T47D (cell line): ENCODE results near the gene ADA.
A peak's percentile ranks its signal among the peaks of the same experiment; 100 is the strongest.

ENCODE experiments used
- DNase-seq, 2 experiments: peaks; one replicate each; pipeline versions ENCODE4 v3.0.0 to v3.0.0-alpha.2; 2011 to 2012; ENCODE audit warnings: low read depth in 1 of 2, low spot score in 1 of 2
- JUND ChIP-seq: IDR thresholded peaks from 2 replicates; pipeline ENCODE4 v1.6.1; 2012; ENCODE audit warnings: low read depth
- in situ Hi-C: cut with HindIII; loops from 2 replicates; pipeline ENCODE4 v1.10.0; 2016; ENCODE audit warnings: low sequenced_read_pairs, low pct_unique_long_range_greater_than_20kb

ADA gene

DNA sequence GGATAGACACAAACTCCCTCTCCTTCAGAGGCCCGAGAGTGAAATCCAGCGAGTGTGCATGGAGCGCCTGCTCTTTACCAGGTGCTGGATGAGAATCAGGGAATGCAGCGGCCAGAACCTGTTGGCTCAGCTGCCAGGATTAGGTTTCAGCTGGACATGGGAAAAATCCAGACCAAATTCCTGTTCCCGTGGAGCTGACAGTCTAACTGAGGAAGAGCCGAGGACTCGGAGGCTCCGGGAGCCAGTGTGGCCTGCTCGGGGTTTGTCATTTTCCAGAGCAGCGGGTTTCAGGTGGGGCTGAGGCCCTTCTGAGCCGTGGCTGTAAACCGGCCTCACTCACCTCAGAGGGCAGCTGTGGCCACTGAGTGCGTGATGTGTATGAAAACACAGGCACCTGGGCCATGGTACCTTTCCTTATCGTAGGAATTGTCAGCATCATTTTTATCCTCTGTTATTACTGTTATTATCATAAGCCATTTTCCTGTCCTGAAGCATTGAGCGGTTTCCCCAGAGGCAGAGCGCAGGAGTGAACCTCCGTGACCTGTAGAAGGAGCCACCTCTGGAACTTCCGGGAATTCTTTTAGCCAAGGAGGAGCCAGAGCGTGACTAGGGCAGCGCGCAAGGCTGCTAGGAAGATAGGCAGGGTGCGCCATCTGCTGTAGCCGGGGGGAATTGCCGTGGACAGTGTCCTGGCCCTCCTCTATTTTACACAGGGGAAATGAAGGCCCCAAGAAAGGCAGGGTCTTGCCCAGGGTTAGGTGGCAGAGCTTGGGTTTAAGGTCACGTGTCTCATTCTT, 41.8 kb downstream of the ADA start:
- TF ChIP-seq JUND: no peak
- peak; percentile 94 to 95 for DNase-seq
- in situ Hi-C loops: no loop called here

DNA sequence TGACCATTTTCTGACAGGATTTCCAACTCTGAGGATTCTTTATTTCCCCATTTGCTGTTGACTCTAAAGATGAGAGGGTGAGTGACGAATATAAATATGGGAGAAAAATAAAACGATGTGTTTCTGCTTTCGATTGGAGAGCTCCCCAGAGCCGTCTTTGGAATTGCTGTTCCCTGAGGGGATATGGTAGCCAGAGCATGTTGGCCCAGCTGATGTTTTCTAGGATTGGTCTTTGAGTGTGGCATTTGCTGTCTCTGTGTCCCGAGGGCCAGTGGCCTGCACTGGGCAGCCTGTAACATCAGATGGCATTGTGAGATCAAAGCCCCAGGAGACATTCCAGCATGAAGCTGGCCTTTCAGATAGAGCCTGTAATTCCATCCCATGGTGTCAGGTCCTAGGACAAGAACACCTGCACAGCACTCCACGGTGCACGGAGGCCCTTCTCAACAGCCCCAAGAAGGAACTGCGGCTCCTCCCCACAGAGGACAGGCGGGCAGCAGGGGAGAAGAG, 42.4 kb downstream of the ADA start:
- peak in 1 of 2 experiments; percentile 28 for DNase-seq
- TF ChIP-seq JUND: no peak
- in situ Hi-C loops: no loop called here

DNA sequence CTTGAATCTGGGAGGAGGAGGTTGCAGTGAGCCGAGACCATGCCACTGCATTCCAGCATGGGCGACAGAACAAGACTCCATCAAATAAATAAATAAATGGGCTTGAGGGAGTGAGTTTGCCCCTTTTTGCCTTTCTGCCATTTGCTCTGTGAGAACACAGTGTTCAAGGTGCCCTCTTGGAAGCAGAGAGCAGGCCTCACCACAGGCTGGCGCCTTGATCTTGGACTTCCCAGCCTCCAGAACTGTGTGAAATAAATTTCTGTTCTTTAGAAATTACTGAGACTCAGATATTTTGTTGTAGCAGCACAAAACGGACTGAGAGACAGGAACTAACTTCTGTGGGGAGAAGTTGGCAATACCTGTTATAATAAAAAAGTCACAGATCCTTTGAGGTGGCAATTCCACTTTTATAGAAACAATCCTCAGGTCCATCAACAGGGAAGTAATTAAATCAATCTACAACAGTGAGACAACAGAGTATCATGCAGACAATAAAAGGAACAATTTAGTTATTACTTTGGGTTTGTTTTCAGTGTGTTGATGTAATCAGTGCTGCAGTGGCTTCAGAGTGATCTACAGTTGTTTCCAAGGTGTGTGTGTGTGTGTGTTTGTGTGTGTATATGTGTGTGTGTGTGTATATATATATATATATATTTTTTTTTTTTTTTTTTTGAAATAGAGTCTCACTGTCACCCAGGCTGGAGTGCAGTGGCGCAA, 44.6 kb downstream of the ADA start:
- DNase-seq: no peak
- no peak for TF ChIP-seq JUND
- in situ Hi-C loops: no loop called here

DNA sequence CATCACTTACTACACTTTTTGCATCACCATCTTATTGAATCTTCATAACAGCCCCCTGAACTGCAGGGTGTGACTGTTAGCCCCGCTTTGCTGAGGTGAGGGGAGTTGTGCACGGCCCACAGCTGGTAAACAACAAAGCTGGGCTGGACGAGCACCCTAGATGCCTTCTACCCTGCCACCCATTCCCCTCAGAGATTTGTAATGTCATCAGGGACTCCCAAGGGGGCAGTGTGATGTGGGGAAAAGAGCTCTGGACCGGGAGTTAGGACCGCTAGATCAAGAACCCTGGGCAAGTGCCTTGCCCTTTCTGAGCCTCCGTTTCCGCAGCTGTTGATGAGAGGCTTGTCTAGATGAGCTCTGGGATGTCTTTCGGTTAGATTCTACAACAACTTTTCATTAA, 48.2 kb downstream of the ADA start:
- in situ Hi-C loops: no loop called here
- TF ChIP-seq JUND: no peak
- DNase-seq: no peak

DNA sequence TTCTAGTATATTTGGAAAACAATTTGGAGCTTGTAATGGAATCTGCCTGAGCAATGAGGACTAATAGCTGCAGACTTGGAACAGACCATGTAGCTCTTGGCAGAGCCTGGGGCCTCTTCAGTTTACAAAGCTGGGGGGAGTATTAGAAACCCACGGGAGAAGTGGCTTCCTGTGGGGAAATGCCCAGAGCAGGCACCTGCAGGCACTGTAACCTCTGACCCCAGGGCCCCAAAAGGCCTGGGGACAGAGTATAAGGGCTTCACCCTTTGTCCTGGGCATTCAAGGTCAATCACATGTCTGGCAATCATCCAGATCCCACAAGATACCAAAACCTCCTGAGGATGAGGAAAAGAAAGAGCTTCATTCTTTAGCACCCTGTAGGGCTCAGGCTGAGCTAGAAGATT, 49.7 kb downstream of the ADA start:
- in situ Hi-C loops: no loop called here
- DNase-seq: no peak
- no peak for TF ChIP-seq JUND

DNA sequence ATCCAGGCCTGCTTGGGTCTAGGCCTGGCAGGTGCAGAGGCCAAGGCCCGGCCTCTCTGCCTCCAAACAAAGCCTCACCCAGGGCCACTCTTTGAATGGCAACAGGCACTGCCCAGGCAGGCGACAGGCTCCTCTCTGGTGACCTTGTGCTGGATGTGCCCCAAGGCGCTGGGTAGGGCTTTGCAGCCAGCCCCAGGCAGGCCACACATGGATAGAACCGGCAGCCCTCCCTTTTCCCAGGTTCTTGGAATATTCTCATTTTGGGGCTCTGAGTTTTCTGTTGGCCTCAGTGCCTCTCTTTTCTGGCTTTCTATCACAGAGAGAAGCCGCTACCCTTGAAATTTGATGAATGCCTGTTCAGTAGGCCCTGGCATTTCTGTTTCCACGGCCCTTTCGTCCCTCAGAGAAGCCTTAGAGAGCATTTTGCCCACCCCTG, 50.2 kb downstream of the ADA start:
- DNase-seq: no peak
- in situ Hi-C loops: no loop called here
- no peak for TF ChIP-seq JUND

DNA sequence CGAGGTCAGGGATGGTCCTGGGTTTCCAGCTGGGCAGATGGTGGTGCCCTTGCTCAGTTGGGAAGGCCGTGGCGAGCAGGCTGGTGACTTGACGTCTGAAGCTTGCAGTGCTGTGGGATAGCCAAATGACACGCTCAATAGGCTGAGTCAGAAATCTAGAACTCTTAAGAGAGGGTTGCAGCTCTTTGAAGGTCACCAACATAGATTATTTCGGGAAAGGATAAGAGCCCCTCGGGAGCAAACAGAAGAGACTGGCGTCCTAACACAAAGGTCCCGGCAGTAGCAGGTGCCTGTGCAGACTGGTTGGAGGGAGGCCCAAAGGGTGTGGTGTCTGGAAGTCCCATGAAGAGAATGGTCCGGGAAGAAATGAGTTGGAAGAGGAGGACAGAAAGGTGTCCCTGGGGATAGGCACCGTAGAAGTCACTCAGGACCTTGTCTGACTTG, 50.7 kb downstream of the ADA start:
- DNase-seq: no peak
- in situ Hi-C loops: no loop called here
- no peak for TF ChIP-seq JUND

DNA sequence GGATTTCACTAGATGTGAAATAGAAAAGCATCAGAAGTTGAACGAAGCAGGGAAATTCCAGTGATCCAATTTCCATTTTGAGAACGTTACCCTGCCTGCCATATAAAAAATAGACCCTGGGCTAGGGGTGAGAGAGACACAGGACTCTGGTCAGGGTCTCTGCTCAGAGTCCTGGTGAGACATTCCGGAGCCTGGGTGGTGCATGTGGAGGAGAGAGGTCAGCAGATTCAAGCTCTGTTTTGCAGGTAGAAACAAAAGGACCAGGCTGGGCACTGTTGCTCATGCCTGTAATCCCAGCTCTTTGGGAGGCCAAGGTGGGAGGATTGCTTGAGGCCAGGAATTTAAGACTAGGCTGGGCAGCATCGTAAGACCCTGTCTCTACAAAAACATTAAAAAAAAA, 51.2 kb downstream of the ADA start:
- no peak for DNase-seq
- no peak for TF ChIP-seq JUND
- in situ Hi-C loops: no loop called here

DNA sequence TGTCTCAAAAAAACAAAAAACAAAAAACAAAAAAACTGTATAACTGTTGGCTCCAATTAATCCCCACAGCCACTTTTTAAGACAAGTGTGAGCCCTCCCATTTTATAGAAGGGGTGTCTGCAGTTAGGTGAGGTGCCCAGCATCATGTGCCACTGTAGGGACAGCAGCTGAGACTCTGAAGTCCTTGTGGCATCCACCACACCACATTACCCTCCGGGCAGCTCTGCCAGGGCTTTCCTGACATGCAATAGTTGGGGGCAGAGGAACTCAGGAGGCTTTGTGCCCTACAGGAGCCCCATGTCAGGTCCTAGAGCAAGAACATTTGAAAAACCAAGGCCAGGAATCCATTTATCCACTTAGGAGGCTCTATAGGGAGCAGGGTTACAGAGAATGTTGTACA, 51.8 kb downstream of the ADA start:
- TF ChIP-seq JUND: no peak
- no peak for DNase-seq
- in situ Hi-C loops: no loop called here

DNA sequence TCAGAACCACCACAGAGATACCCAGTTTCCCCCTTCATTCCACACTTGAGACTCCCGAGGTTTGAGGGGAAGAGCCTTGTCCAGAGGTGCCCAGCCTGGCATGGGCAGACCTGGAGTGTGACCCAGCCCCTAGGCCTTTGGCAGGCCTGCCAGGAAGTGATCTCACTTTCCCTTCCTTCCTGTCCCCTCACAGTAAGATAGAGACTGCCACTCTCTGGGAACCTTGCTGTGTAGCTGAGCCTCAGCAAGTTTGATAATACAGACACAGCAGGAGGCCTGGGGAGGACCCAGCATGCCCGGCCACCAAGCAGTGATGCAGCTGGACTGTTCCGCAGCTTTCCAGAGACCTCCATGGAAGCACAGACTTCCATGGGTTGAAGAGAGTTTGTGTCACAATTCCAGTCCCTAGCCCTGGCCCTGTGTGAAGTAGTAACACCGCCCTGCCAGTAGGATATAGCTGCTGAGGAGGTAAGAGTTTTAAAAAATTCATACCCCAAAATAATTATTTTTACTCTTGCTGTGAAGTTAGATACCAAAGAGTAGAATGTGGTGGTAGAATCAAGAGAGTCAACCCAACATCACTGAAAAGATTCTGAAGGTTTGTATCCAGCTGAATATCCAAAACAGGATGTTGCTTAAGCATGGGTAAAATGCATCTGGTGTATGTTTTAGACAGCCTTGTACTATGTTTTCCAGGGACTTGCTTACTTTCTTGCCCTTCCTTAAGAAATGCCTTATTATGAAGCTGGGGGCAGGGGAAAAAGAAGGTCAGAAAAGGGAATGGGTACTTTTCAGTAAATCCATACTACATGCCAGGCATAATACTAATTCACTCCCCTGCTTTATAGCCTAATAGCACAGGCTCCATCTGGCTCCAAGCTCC, 52.8 kb downstream of the ADA start:
- TF ChIP-seq JUND: no peak
- no peak for DNase-seq
- in situ Hi-C loops: no loop called here

DNA sequence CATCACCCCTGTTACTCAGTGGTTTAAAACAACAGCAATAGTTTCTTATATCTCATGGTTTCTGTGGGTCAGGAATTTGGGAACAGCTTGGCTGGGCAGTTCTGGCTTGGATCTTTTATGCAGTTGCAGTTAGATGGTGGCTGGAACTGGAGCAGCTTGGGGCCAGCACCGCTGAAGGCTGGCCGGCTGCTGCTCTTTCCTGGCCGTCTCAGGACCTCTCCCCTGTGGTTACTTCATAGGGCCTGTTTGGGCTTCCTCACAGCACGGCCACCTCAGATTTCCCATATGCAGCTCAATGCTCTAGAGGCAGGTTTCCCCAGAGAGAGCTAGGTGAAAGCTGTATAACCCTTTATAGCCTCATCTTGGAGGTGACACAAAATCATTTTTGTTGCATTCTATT, 53.6 kb downstream of the ADA start:
- no peak for TF ChIP-seq JUND
- no peak for DNase-seq
- in situ Hi-C loops: no loop called here

DNA sequence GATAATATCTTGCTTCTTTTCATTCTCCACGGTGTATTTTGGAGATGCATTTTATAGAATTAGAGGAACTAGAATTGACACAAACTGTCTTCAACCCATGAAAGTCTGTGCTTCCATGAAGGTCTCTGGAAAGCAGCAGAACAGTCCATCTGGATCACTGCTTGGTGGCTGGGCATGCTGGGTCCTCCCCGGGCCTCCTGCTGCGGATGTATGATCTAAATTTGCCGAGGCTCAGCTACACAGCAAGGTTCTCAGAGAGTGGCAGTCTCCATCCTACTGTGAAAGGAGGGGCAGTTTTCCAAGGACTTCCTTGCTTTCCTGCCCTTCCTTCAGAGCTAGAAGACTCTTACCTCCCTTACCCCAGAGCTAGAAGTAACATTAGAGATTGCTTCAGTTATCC, 54.0 kb downstream of the ADA start:
- in situ Hi-C loops: no loop called here
- DNase-seq: no peak
- no peak for TF ChIP-seq JUND
